GM19372 (cell line): ENCODE measurements around the gene CSNK1G2.

Experiments
- ATAC-seq: cut with Tn5 transposase; IDR thresholded peaks from one replicate; pipeline ENCODE4 v1.9.1; 2021; ENCODE audit warnings: mild to moderate bottlenecking, low read depth, moderate library complexity; ENCODE audit not compliant: unreplicated experiment

The CSNK1G2 gene

GRCh38 chr19:1962674-1963073 lies 21.7 kb downstream of the CSNK1G2 start:
- ATAC-seq, result no peak

- ATAC-seq, result no peak
Observed at GRCh38 chr19:1967087-1967608, 26.2 kb downstream of the CSNK1G2 start.

DNA sequence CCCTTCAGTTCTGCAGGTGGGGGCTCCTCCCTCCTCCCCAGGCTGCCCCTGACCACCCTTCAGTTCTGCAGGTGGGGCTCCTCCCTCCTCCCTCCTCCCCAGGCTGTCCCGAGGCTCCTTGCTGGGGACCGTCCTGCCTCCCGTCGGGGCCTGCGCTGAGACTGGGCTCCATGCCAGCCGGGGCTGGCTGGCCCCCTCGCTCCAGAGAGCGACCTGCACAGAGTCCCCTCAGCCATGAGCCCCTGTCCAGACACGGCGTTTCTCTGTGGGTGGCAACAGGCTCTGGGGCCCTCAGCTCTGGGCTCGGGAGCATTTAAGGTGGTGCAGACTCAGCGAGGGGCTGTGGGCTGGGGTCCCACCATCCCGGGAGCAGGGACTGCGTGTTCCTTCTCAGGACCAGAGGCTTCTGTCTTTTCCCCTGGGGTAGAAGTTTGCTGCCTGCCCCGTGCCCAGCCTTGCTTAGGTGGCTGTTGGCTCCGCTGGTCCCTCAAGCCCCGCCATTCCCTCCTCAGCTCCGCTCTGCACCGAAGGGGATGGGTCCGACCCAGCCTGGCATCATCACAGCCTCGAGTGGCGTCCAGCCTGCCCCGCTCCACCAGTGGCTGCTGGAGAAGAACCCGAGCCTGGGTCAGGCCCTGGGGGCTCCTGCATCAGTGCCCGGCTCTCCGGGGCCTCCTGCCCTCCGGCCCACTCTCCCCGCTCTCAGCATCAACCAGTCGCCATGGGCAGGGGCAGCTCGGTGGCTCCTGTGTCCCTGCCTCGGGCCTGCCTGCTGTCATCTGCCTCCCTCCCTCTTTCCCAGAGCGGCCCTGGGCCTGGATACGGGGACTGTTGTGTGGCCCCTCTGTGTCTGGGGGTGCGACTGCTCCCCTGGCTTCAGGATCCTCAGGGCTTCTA lies 27.6 kb downstream of the CSNK1G2 start:
- ATAC-seq, result no peak

DNA sequence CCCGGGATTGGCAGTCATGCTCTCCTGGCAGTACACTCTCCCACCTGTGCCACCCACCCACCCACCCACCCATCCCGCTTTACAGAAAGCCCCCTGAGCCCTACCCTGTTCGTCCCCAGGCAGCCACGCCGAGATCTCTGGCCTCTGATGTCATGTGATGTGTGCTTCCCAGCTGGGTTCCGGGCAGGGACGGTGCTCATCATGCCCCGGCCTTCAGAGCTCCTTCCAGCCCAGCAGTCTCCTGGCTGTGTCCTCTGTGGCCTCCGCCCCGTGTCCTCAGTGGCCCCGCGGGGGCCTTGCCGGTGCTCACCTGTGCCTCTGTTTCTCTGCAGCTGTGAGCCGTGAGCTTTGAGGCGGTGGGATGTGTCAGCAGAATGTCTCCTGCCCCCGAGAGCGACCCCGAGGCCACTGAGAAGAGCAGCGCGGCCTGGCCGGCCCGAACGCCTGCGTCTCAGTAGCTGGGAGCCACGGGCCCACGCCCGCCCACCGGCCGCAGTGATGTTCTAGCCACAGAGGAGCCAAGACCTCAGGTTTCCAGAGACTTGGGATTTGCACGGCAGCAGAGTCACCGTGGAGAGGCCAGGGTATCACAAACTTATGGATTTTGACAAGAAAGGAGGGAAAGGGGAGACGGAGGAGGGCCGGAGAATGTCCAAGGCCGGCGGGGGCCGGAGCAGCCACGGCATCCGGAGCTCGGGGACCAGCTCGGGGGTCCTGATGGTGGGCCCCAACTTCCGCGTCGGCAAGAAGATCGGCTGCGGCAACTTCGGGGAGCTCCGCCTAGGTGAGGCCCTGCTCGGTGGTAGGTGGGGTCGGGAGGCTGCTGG lies 28.4 kb downstream of the CSNK1G2 start:
- no peak for ATAC-seq

GRCh38 chr19:1970003-1970805 lies 29.2 kb downstream of the CSNK1G2 start:
- no peak for ATAC-seq

DNA sequence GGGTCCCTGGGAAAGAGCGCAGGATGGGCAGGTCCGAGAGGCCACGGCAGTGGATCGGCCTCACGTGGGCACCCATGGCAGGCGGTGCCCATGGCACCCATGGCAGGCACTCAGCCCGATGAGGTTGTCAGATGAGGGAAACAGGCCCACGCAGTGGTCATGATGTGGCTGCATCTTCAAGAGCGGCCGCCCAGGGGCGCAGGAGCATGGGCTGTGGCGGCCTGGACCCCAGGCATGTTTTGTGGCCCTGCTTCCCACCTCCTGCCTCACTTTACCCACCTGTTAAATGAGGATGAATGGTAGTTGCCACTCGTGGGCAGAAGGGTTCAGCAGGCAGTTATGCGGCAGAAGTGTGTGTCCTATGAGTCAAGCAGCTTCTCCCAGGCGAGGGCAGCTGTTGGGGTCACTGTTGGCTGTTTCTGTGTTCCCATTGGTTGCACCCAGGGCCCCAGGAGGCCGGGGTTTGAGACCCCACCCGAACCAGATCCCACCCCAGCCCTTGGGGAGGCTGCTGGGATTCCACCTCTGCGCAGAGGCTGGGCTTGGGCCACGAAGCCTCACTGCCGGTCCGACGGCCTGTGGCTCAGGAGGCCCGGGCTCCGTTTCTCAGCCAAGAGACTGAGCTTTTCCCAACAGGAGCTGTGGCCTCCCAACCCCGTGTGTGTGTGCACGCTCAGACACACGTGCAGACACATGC lies 30.0 kb downstream of the CSNK1G2 start:
- ATAC-seq, result no peak

GRCh38 chr19:1974381-1975161 lies 33.6 kb downstream of the CSNK1G2 start:
- no peak for ATAC-seq

DNA sequence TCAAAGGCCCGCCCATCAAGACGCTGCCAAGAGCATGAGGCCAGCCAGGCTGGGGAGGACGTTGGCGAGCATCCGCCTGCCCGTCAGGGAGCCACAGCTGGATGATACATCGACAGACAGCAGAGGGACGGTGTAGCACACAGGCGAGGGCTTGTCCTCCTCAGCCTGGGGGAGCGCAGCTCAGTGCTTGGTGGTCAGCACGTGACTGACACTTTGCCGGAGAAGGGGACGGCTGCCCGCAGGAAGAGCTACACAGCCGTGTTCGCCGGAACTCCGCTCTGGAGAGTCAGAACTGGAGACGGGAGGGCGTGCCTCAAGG lies 34.1 kb downstream of the CSNK1G2 start:
- ATAC-seq, result no peak

GRCh38 chr19:1977120-1977519 lies 36.1 kb downstream of the CSNK1G2 start:
- no peak for ATAC-seq

- ATAC-seq, result no peak
Observed at GRCh38 chr19:1978346-1978894, 37.4 kb downstream of the CSNK1G2 start.

DNA sequence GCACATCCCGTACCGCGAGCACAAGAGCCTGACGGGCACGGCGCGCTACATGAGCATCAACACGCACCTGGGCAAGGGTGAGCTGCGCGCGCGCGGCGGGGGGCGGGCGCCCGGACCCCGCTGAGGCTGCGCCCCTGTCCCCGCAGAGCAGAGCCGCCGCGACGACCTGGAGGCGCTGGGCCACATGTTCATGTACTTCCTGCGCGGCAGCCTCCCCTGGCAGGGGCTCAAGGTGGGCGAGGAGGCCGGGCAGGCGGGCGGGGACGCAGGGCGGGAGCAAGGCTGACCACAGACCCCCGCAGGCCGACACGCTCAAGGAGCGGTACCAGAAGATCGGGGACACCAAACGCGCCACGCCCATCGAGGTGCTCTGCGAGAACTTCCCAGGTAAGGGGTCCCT lies 38.0 kb downstream of the CSNK1G2 start:
- no peak for ATAC-seq

- no peak for ATAC-seq
Observed at GRCh38 chr19:1979642-1980041, 38.7 kb downstream of the CSNK1G2 start.

GRCh38 chr19:1980091-1980808 lies 39.3 kb downstream of the CSNK1G2 start:
- ATAC-seq, result no peak

DNA sequence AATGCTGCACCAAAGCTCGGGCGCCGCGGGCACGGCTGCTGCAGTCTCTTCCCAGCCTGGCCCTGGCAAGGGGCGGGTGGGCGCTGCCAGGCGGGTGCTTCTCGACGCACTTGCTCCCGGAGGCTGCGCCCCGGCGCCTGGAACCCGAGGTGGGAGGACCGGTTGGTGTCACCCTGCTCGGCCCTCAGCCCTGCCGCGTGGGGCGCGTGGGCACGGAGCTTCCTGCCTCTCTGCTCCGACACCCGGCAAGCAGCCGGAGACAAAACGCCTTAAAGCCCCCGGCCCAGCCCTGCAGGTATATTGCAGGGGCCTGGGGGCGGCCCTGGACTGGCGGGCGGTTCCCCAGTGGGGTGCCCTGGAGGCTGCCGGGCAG lies 39.8 kb downstream of the CSNK1G2 start:
- ATAC-seq, result no peak

DNA sequence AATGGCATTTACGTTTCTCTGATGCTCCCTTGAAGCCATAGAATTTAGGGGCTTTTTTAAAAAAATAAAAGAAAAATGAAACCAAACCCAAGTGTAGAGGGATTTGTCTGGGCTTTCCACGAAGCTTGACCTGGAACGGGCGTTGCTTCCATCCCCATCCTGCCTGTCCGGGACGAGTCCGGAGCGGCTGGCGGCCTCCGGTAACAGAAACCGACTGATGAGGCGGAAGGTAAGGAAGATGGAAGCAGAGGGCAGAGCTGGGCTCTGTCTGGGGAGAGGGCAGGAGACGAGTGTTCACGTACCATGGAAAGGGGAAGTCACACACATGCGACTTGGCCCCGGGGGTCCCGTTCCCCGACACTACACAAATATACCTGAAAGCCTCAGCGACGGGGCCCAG lies 40.3 kb downstream of the CSNK1G2 start:
- no peak for ATAC-seq

DNA sequence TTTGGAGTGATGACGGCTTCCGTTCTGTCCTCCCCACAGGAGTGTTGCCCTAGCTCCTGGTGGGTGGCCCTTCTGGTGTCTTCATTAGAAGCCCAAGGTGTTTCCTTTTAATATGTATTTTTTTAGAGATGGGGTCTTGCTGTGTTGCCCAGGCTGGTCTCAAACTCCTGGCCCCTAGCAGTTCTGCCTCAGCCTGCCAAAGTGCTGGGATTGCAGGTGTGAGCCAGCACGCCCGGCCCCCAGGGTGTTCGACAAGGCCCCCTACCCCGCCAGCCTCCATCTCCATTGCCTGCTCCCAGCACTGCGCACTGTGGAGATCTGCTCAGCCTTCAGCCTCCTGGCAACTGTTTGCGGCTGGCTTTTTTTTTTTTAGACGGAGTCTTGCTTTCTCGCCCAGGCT lies 43.4 kb downstream of the CSNK1G2 start:
- no peak for ATAC-seq

GRCh38 chr19:1985588-1986356 lies 44.8 kb downstream of the CSNK1G2 start:
- ATAC-seq, result no peak
